ENCODE measurements around the gene FAM210B. TPM values are rescaled to one million over a fixed set of nuclear protein-coding genes. Genes with fewer than 3 reads are reported as not detected.

The FAM210B gene
- total and polyA plus RNA-seq, 10 of the 15 experiments (the other 5 are each of a cell fraction or from before 2014, with no cell fraction given) = 0.13 to 1.4 (median 0.68) TPM

- BruUV-seq (replicated peaks) = no TSS peak
- intact Hi-C loops (cut with micrococcal nuclease; ENCODE audit: unreplicated experiment) (no loop called here), in situ Hi-C loops (cut with MboI) (no loop called here)
- FAIRE-seq (no peak), DNase-seq (ENCODE audit: low read depth, low spot score) (no peak), ATAC-seq (no peak)
- no peak overlapping the region for H3K9ac ChIP-seq (ENCODE audit: control insufficient read depth, insufficient read depth, low read length)
- no peak overlapping the region for H3K4me2 ChIP-seq (ENCODE audit: control insufficient read depth, insufficient read depth)
- H2AFZ ChIP-seq (ENCODE audit: control insufficient read depth, low read depth, low read length) = no peak overlapping the region
- H4K20me1 ChIP-seq (ENCODE audit: control insufficient read depth, insufficient read depth) = no peaks in the 10 kb centered on the region
- H3K4me3 ChIP-seq = no peak overlapping the region
- CTCF ChIA-PET = no interaction called here
- no peaks in the 10 kb centered on the region; the same call in 1 of the 2 replicates for H3K4me1 ChIP-seq (ENCODE audit: control insufficient read depth, insufficient read depth, low read length)
- SMC1A ChIA-PET (ENCODE audit: uncharacterized antibody, unreplicated experiment) = no interaction called here
- H3K27me3 ChIP-seq (replicated peaks in 1 of 2; ENCODE audit: control insufficient read depth in 2 of 2, insufficient read depth in 2 of 2, low read length in 1 of 2) = no peaks in the 10 kb centered on the region
- peaks cover 11% of the 10 kb centered on the region for H3K79me2 ChIP-seq (ENCODE audit: control insufficient read depth, insufficient read depth, low read length)
- H3K9me3 ChIP-seq (replicated peaks; ENCODE audit: control insufficient read depth, insufficient read depth, low read length) = no peaks in the 10 kb centered on the region
- POLR2A ChIA-PET = no interaction called here
- RAD21 ChIA-PET (ENCODE audit: unreplicated experiment) = no interaction called here
- TF ChIP-seq CHD2 (IDR thresholded peaks at IDR 0.05; ENCODE audit: borderline replicate concordance, low read depth, low read length) = no peak
- TF ChIP-seq BCL3 (IDR thresholded peaks at IDR 0.05; ENCODE audit: borderline replicate concordance, insufficient read depth, low read depth, low read length, poor library complexity, severe bottlenecking) = no peak
- WGBS (ENCODE audit: insufficient coverage, insufficient replicate concordance, low lambda C conversion rate, missing lambda C conversion rate) = 97% methylated on average over 3 of the region's 3 CpGs
- peaks cover 7 to 33% of the 10 kb centered on the region in 2 experiments for H3K36me3 ChIP-seq (ENCODE audit: control insufficient read depth in 2 of 2, insufficient read depth in 2 of 2, low read length in 1 of 2)
- H3K27ac ChIP-seq (ENCODE audit: control insufficient read depth, insufficient read depth) = no peak overlapping the region
These were observed 19.6 kb downstream of the FAM210B start for GRCh38 chr20:56378386-56378785.

GRCh38 chr20:56380375-56380774 lies 21.6 kb downstream of the FAM210B start:
- FAIRE-seq = no peak
- H3K4me2 ChIP-seq (ENCODE audit: control insufficient read depth, insufficient read depth) = no peak overlapping the region
- H3K4me1 ChIP-seq (ENCODE audit: control insufficient read depth, insufficient read depth, low read length) = no peaks in the 10 kb centered on the region
- no peak overlapping the region for H3K27ac ChIP-seq (ENCODE audit: control insufficient read depth, insufficient read depth)
- no peaks in the 10 kb centered on the region for H3K9me3 ChIP-seq (replicated peaks; ENCODE audit: control insufficient read depth, insufficient read depth, low read length)
- no peak overlapping the region for H3K9ac ChIP-seq (ENCODE audit: control insufficient read depth, insufficient read depth, low read length)
- H2AFZ ChIP-seq (ENCODE audit: control insufficient read depth, low read depth, low read length) = no peak overlapping the region
- no peak overlapping the region for H3K4me3 ChIP-seq
- BruUV-seq (replicated peaks) = TSS peak; percentile 25
- peaks cover 3% of the 10 kb centered on the region for H4K20me1 ChIP-seq (ENCODE audit: control insufficient read depth, insufficient read depth)
- 61% methylated on average over 1 of the region's 1 CpG for WGBS (ENCODE audit: insufficient coverage, insufficient replicate concordance, low lambda C conversion rate, missing lambda C conversion rate)
- H3K36me3 ChIP-seq (ENCODE audit: control insufficient read depth in 2 of 2, insufficient read depth in 2 of 2, low read length in 1 of 2) = peaks cover 10 to 33% of the 10 kb centered on the region in 2 experiments; a peak in 3 of 4 replicates
- peaks cover 15% of the 10 kb centered on the region for H3K79me2 ChIP-seq (ENCODE audit: control insufficient read depth, insufficient read depth, low read length)
- CTCF ChIA-PET = no interaction called here
- intact Hi-C loops (cut with micrococcal nuclease; ENCODE audit: unreplicated experiment) (no loop called here), in situ Hi-C loops (cut with MboI) (no loop called here)
- DNase-seq (ENCODE audit: low read depth, low spot score) = no peak
- SMC1A ChIA-PET (ENCODE audit: uncharacterized antibody, unreplicated experiment) = interaction anchor here (1.4 to 1.5 kb wide), 2 partner anchors 11 to 17 kb away, joined by 4 to 7 read pairs; partner anchors contain the start of genes AURKA and CSTF1
- ATAC-seq = no peak
- RAD21 ChIA-PET (ENCODE audit: unreplicated experiment) = no interaction called here
- POLR2A ChIA-PET = interaction anchor here (0.6 kb wide), 1 partner anchor 10 kb away, joined by 3 read pairs; no protein-coding TSS in a partner anchor
- H3K27me3 ChIP-seq (replicated peaks in 1 of 2; ENCODE audit: control insufficient read depth in 2 of 2, insufficient read depth in 2 of 2, low read length in 1 of 2) = no peaks in the 10 kb centered on the region
- TF ChIP-seq IKZF1 (conservative IDR thresholded peaks at IDR 0.05) (no peak), MAX (IDR thresholded peaks at IDR 0.05; ENCODE audit: low read depth, low read length) (no peak), USF1 (IDR thresholded peaks at IDR 0.05; ENCODE audit: borderline replicate concordance, extremely low read length, insufficient read depth, low read depth, low read length) (no peak), IRF4 (IDR thresholded peaks at IDR 0.05; ENCODE audit: low read depth, low read length) (no peak), NR2F1 (conservative IDR thresholded peaks at IDR 0.05) (no peak), CEBPZ (IDR thresholded peaks at IDR 0.05; ENCODE audit: low read depth, low read length) (no peak), CREB1 (IDR thresholded peaks at IDR 0.05; ENCODE audit: low read depth) (no peak), TARDBP (IDR thresholded peaks at IDR 0.05; ENCODE audit: borderline replicate concordance) (no peak), SIN3A (IDR thresholded peaks at IDR 0.05; ENCODE audit: low read depth, low read length) (no peak), EP300 (IDR thresholded peaks at IDR 0.05; ENCODE audit: borderline replicate concordance in 1 of 2, control insufficient read depth in 1 of 2, low read depth in 2 of 2, low read length in 2 of 2) (no peak)
